Mesendoderm (in vitro differentiated cells): ENCODE data around the gene TNNI3K.

Experiments
- DNase-seq: peaks from one replicate; pipeline ENCODE4 v3.0.0; 2013
- H2AK5ac ChIP-seq: 2 replicates; pipeline ENCODE4 v1.6.1; 2013; ENCODE audit warnings: low read length, inconsistent platforms
- H2BK120ac ChIP-seq: 2 replicates; pipeline ENCODE4 v1.6.1; 2013; ENCODE audit warnings: low read depth, mild to moderate bottlenecking, low read length, moderate library complexity, mixed read lengths
- H2BK15ac ChIP-seq: replicated peaks from 2 replicates; pipeline ENCODE4 v1.6.1; 2013; ENCODE audit warnings: low read depth, mild to moderate bottlenecking, moderate library complexity
- H2BK5ac ChIP-seq: 2 replicates; pipeline ENCODE4 v1.6.1; 2013; ENCODE audit warnings: low read length, inconsistent platforms
- H3K18ac ChIP-seq: 2 replicates; pipeline ENCODE4 v1.6.1; 2013; ENCODE audit warnings: mild to moderate bottlenecking, low read length, mixed read lengths
- H3K23ac ChIP-seq: one replicate; pipeline ENCODE4 v1.6.1; 2013; ENCODE audit warnings: low read length
- H3K27ac ChIP-seq: 2 replicates; pipeline ENCODE4 v1.5.1; 2013; ENCODE audit warnings: low read depth, mild to moderate bottlenecking, inconsistent platforms, low read length, moderate library complexity
- H3K27me3 ChIP-seq: 2 replicates; pipeline ENCODE4 v1.6.1; 2013; ENCODE audit warnings: low read length, control low read depth, mild to moderate bottlenecking, inconsistent platforms; ENCODE audit not compliant: insufficient read depth, poor library complexity
- H3K36me3 ChIP-seq: 2 replicates; pipeline ENCODE4 v1.6.1; 2013; ENCODE audit warnings: low read length, inconsistent platforms; ENCODE audit not compliant: control insufficient read depth, insufficient read depth
- H3K4ac ChIP-seq: one replicate; pipeline ENCODE4 v1.6.1; 2013; ENCODE audit warnings: low read depth, mild to moderate bottlenecking, low read length, moderate library complexity
- H3K4me1 ChIP-seq: 2 replicates; pipeline ENCODE4 v1.6.1; 2013; ENCODE audit warnings: low read depth, low read length, inconsistent platforms; ENCODE audit not compliant: control insufficient read depth
- H3K4me2 ChIP-seq: 2 replicates; pipeline ENCODE4 v1.6.1; 2013; ENCODE audit warnings: low read length
- H3K4me3 ChIP-seq: 2 replicates; pipeline ENCODE4 v1.5.1; 2013; ENCODE audit warnings: mild to moderate bottlenecking, low read length
- H3K56ac ChIP-seq: one replicate; pipeline ENCODE4 v1.6.1; 2013; ENCODE audit warnings: low read length
- H3K79me1 ChIP-seq: 2 replicates; pipeline ENCODE4 v1.6.1; 2013; ENCODE audit warnings: low read length, inconsistent platforms
- H3K79me2 ChIP-seq: 2 replicates; pipeline ENCODE4 v1.6.1; 2013; ENCODE audit warnings: mild to moderate bottlenecking, low read length; ENCODE audit not compliant: control insufficient read depth, insufficient read depth
- H3K9ac ChIP-seq: 2 replicates; pipeline ENCODE4 v1.6.1; 2013; ENCODE audit warnings: low read length, inconsistent platforms
- H4K5ac ChIP-seq: one replicate; pipeline ENCODE4 v1.6.1; 2013; ENCODE audit warnings: low read length
- H4K8ac ChIP-seq: one replicate; pipeline ENCODE4 v1.6.1; 2013; ENCODE audit warnings: low read depth, mild to moderate bottlenecking, control low read depth, low read length, moderate library complexity
- WGBS: extraction: QIAGEN DNeasy Blood & Tissue Kit; methylation state at CpG from one replicate; pipeline ENCODE4 v1.1.7; 2013; ENCODE audit warnings: low lambda C conversion rate, missing lambda C conversion rate; ENCODE audit not compliant: insufficient coverage; ENCODE audit errors: extremely low coverage; 5-methylcytosine and 5-hydroxymethylcytosine counted together

Gene TNNI3K

DNA sequence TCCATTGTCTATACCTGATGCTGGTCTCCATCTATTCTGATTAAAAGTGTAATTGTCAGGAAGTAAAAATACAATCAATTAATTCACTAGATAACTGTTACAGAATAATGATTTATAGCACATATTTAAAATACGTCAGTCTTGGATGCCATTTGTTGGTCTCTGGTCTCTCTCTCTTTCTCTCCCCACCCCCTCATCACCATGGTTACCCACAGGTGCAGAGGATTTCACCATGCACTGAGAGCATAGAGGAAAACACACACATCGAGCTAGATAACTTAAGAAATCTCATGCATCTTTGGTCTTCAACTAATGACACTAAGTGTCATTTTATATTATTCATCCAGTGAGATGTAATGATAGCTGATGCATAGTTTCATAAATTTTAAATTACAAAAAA, 243.8 kb downstream of the TNNI3K start:
- Histone ChIP-seq H3K27ac (no peak overlapping the region), H3K4me1 (no peaks in the 10 kb centered on the region), H3K56ac (no peak overlapping the region), H3K4me2 (no peak overlapping the region), H3K79me1 (no peaks in the 10 kb centered on the region), H4K8ac (no peak overlapping the region), H3K4me3 (no peak overlapping the region), H3K36me3 (no peaks in the 10 kb centered on the region), H2BK5ac (no peak overlapping the region), H3K9ac (no peak overlapping the region), H3K23ac (no peak overlapping the region), H2BK15ac (no peak overlapping the region), H2AK5ac (no peak overlapping the region), H3K79me2 (no peaks in the 10 kb centered on the region), H3K18ac (no peak overlapping the region), H3K4ac (no peak overlapping the region), H2BK120ac (no peak overlapping the region), H4K5ac (no peak overlapping the region), H3K27me3 (no peaks in the 10 kb centered on the region)
- no peak for DNase-seq
- no CpG with 5 or more reads among the region's 2 CpGs for whole genome bisulfite sequencing

DNA sequence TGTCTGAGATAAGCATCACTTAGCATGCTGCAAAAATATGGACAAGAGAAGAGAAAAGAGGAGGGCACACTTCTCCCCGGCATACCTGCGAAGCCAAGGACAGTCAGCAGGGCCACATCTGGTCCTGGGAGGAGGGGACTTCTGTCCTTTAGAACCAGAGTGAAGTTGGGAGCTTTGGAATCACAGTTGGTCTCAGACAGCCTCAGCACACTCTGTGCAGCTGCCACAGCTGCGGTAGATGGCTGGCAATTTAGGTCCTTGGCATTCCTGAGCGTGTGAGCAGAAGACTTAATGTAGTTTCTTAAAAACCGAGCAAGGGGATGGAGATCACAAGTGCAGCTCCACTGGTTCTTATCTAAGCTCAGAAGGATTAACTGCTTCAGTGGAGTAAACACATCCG, 244.9 kb downstream of the TNNI3K start:
- no peaks in the 10 kb centered on the region for H3K79me2 ChIP-seq
- H3K4me3 ChIP-seq: no peak overlapping the region
- H4K5ac ChIP-seq: no peak overlapping the region
- H2BK5ac ChIP-seq: no peak overlapping the region
- no peak overlapping the region for H3K18ac ChIP-seq
- no peak overlapping the region for H3K27ac ChIP-seq
- H3K4ac ChIP-seq: no peak overlapping the region
- H3K23ac ChIP-seq: no peak overlapping the region
- H3K79me1 ChIP-seq: no peaks in the 10 kb centered on the region
- H3K56ac ChIP-seq: no peak overlapping the region
- H4K8ac ChIP-seq: no peak overlapping the region
- no peak for DNase-seq
- H3K4me2 ChIP-seq: no peak overlapping the region
- WGBS: no CpG with 5 or more reads among the region's 6 CpGs
- H3K9ac ChIP-seq: no peak overlapping the region
- H2BK15ac ChIP-seq: no peak overlapping the region
- H2AK5ac ChIP-seq: no peak overlapping the region
- H2BK120ac ChIP-seq: no peak overlapping the region
- no peaks in the 10 kb centered on the region for H3K4me1 ChIP-seq
- H3K27me3 ChIP-seq: no peaks in the 10 kb centered on the region
- H3K36me3 ChIP-seq: no peaks in the 10 kb centered on the region

DNA sequence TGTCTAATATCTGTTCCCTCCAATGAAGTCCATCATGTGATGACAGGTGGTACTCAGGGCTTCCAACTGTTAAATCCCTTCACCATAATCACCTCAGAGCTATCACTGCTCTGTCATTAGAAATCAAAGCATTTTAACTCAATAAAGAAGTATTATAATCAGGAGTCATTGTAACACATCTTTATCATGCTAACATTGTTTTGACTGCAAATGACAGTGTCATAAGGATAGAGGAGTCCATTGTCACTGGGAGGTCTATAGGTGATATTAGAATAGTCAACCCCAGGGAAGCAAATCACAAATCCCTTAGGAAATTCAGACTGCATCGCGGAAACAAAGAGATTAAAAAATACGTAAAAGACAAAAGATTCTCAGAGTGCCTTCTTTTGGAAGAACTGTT, 246.4 kb downstream of the TNNI3K start:
- Histone ChIP-seq H3K27ac (no peak overlapping the region), H3K36me3 (no peaks in the 10 kb centered on the region), H4K8ac (no peak overlapping the region), H2AK5ac (no peak overlapping the region), H3K56ac (no peak overlapping the region), H3K27me3 (no peaks in the 10 kb centered on the region), H2BK120ac (no peak overlapping the region), H3K79me1 (no peaks in the 10 kb centered on the region), H3K79me2 (no peaks in the 10 kb centered on the region), H3K4me3 (no peak overlapping the region), H3K23ac (no peak overlapping the region), H4K5ac (no peak overlapping the region), H3K18ac (no peak overlapping the region), H2BK15ac (no peak overlapping the region), H2BK5ac (no peak overlapping the region), H3K4me2 (no peak overlapping the region), H3K4ac (no peak overlapping the region), H3K9ac (no peak overlapping the region), H3K4me1 (no peaks in the 10 kb centered on the region)
- no CpG with 5 or more reads among the region's 3 CpGs for WGBS
- no peak for DNase-seq

DNA sequence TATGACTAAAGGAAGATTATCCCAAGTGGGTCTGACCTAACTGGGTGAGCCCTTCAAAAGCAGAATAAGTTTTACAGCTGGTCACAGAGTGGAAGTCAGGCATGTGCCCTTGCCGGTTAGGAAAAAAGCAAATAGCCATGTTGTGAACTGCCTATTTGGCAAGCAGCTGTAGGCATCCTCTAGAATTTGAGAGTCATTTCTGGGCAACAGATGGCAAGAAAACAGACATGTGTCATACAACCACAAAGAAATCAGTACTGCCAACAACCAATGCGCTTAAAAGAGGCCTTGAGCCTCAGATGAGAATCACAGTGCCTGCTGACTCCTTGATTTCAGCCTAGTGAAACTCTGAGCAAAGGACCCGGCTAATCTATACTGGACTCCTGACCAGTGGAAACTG, 250.4 kb downstream of the TNNI3K start:
- no peak overlapping the region for H3K4me3 ChIP-seq
- no peak overlapping the region for H3K27ac ChIP-seq
- no peaks in the 10 kb centered on the region for H3K79me2 ChIP-seq
- H2BK120ac ChIP-seq: no peak overlapping the region
- no peaks in the 10 kb centered on the region for H3K79me1 ChIP-seq
- no peak overlapping the region for H3K4me2 ChIP-seq
- H3K56ac ChIP-seq: no peak overlapping the region
- H3K4ac ChIP-seq: no peak overlapping the region
- no peak overlapping the region for H3K23ac ChIP-seq
- no peak overlapping the region for H4K5ac ChIP-seq
- H3K27me3 ChIP-seq: no peaks in the 10 kb centered on the region
- no peak overlapping the region for H3K18ac ChIP-seq
- H2AK5ac ChIP-seq: no peak overlapping the region
- WGBS: no CpG with 5 or more reads among the region's 3 CpGs
- no peak overlapping the region for H4K8ac ChIP-seq
- DNase-seq: no peak
- H2BK15ac ChIP-seq: no peak overlapping the region
- H3K9ac ChIP-seq: no peak overlapping the region
- H2BK5ac ChIP-seq: no peak overlapping the region
- no peaks in the 10 kb centered on the region for H3K4me1 ChIP-seq
- H3K36me3 ChIP-seq: no peaks in the 10 kb centered on the region

GRCh38 chr1:74486036-74486435, 250.8 kb downstream of the TNNI3K start:
- no CpG with 5 or more reads among the region's 1 CpG for WGBS
- no peak for DNase-seq
- Histone ChIP-seq H3K36me3 (no peaks in the 10 kb centered on the region), H2AK5ac (no peak overlapping the region), H3K56ac (no peak overlapping the region), H2BK120ac (no peak overlapping the region), H3K4me1 (no peaks in the 10 kb centered on the region), H3K79me1 (no peaks in the 10 kb centered on the region), H3K4me3 (no peak overlapping the region), H3K27me3 (no peaks in the 10 kb centered on the region), H3K9ac (no peak overlapping the region), H3K23ac (no peak overlapping the region), H3K4me2 (no peak overlapping the region), H4K5ac (no peak overlapping the region), H3K79me2 (no peaks in the 10 kb centered on the region), H3K18ac (no peak overlapping the region), H4K8ac (no peak overlapping the region), H3K4ac (no peak overlapping the region), H3K27ac (no peak overlapping the region), H2BK15ac (no peak overlapping the region), H2BK5ac (no peak overlapping the region)

DNA sequence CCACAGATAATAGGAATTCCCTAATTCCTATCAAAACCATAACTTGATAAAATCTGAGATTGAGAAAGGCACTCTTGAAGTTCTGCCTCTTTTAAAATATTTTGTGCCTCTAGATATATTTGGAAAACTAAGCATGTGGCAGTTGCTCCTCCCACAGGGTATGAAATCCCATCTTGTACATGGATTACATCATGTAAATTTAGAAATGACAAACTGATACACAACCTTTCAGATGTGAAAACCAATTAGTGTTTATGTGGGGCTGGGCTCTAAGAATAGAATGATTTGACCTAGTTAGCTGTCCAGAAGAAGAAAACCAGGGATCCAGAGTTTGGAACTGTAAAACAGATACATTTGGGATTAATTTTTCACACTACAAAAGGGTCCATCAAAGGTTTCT, 261.5 kb downstream of the TNNI3K start:
- Histone ChIP-seq H3K79me1 (no peaks in the 10 kb centered on the region), H2BK5ac (no peak overlapping the region), H3K9ac (no peak overlapping the region), H2BK15ac (no peak overlapping the region), H3K36me3 (no peaks in the 10 kb centered on the region), H3K4ac (no peak overlapping the region), H3K27me3 (no peaks in the 10 kb centered on the region), H2AK5ac (no peak overlapping the region), H4K5ac (no peak overlapping the region), H3K23ac (no peak overlapping the region), H3K56ac (no peak overlapping the region), H3K18ac (no peak overlapping the region), H3K27ac (no peak overlapping the region), H2BK120ac (no peak overlapping the region), H3K4me1 (no peaks in the 10 kb centered on the region), H4K8ac (no peak overlapping the region), H3K4me3 (no peak overlapping the region), H3K4me2 (no peak overlapping the region), H3K79me2 (no peaks in the 10 kb centered on the region)
- DNase-seq: no peak
